GM19438 (cell line): ENCODE results near the gene ABCA6.

Experiments used
- ATAC-seq: cut with Tn5 transposase; IDR thresholded peaks from one replicate; pipeline ENCODE4 v1.9.1; 2021; ENCODE audit warnings: low read depth; ENCODE audit not compliant: unreplicated experiment

ABCA6 gene

GRCh38 chr17:69050999-69051775, 90.5 kb downstream of the ABCA6 start:
- ATAC-seq: no peak

- ATAC-seq: no peak
Observed at GRCh38 chr17:69048634-69049033, 93.1 kb downstream of the ABCA6 start.

- no peak for ATAC-seq
Observed at GRCh38 chr17:69047368-69048263, 94.1 kb downstream of the ABCA6 start.

- ATAC-seq: no peak
Observed at GRCh38 chr17:69046121-69046807, 95.4 kb downstream of the ABCA6 start.

- no peak for ATAC-seq
Observed at GRCh38 chr17:69045646-69046045, 96.0 kb downstream of the ABCA6 start.

GRCh38 chr17:69044371-69044770, 97.3 kb downstream of the ABCA6 start:
- no peak for ATAC-seq

GRCh38 chr17:69043098-69043734, 98.5 kb downstream of the ABCA6 start:
- ATAC-seq: no peak

- ATAC-seq: no peak
Observed at GRCh38 chr17:69042308-69042707, 99.4 kb downstream of the ABCA6 start.

- ATAC-seq: no peak
Observed at GRCh38 chr17:69031839-69032238, 109.9 kb downstream of the ABCA6 start.

- no peak for ATAC-seq
Observed at GRCh38 chr17:69030169-69030568, 111.5 kb downstream of the ABCA6 start.
